GM12878 (cell line): ENCODE results near the gene GM2A. TPM values are rescaled to one million over a fixed set of nuclear protein-coding genes. Genes with fewer than 3 reads are reported as not detected.

Experiments
- ATF7 ChIP-seq: fragments of 450-650 bp; IDR thresholded peaks from 2 replicates; pipeline ENCODE4 v1.6.1; 2016; ENCODE audit warnings: low read depth, mild to moderate bottlenecking
- BCL11A ChIP-seq: IDR thresholded peaks from 2 replicates; pipeline ENCODE4 v1.6.1; 2011; ENCODE audit warnings: low read depth, low read length
- CHD4 ChIP-seq: fragments of 200-600 bp; sonication (generic); IDR thresholded peaks from 2 replicates; pipeline ENCODE4 v1.6.1; 2016; ENCODE audit warnings: mild to moderate bottlenecking
- ESRRA ChIP-seq: IDR thresholded peaks from 2 replicates; pipeline ENCODE4 v1.6.1; 2012; ENCODE audit warnings: mild to moderate bottlenecking, low read length, improper control_type of control experiment
- GATAD2B ChIP-seq: fragments of 450-650 bp; conservative IDR thresholded peaks from 2 replicates; pipeline ENCODE4 v1.6.1; 2017; ENCODE audit warnings: low read depth, mild to moderate bottlenecking, moderate library complexity
- HDAC2 ChIP-seq: fragments of 200-600 bp; sonication (generic); IDR thresholded peaks from 2 replicates; pipeline ENCODE4 v1.6.1; 2017
- KDM1A ChIP-seq: fragments of 200-600 bp; sonication (generic); IDR thresholded peaks from 2 replicates; pipeline ENCODE4 v1.6.1; 2016; ENCODE audit warnings: borderline replicate concordance
- LARP7 ChIP-seq: fragments of 450-650 bp; IDR thresholded peaks from 2 replicates; pipeline ENCODE4 v1.6.1; 2017; ENCODE audit warnings: mild to moderate bottlenecking
- MTA2 ChIP-seq: fragments of 450-650 bp; IDR thresholded peaks from 2 replicates; pipeline ENCODE4 v1.6.1; 2016; ENCODE audit warnings: low read depth, mild to moderate bottlenecking, moderate library complexity
- NR2C2 ChIP-seq: IDR thresholded peaks from 2 replicates; pipeline ENCODE4 v1.6.1; 2011; ENCODE audit warnings: borderline replicate concordance, low read depth; ENCODE audit not compliant: control insufficient read depth, insufficient read length
- RAD51 ChIP-seq: fragments of 450-650 bp; IDR thresholded peaks from 2 replicates; pipeline ENCODE4 v1.6.1; 2016; ENCODE audit warnings: moderate library complexity, mild to moderate bottlenecking, inconsistent platforms
- RELA ChIP-seq: fragments of 450-650 bp; IDR thresholded peaks from 2 replicates; pipeline ENCODE4 v1.8.0; 2014; ENCODE audit warnings: borderline replicate concordance; ENCODE audit not compliant: partially characterized antibody
- SIN3A ChIP-seq: IDR thresholded peaks from 2 replicates; pipeline ENCODE4 v1.6.1; 2012; ENCODE audit warnings: low read depth, low read length, improper control_type of control experiment
- SMC3 ChIP-seq: IDR thresholded peaks from 2 replicates; pipeline ENCODE4 v1.6.1; 2011; ENCODE audit warnings: low read length, improper control_type of control experiment, borderline replicate concordance
- SUPT20H ChIP-seq: IDR thresholded peaks from 2 replicates; pipeline ENCODE4 v1.6.1; 2011; ENCODE audit warnings: low read depth, mild to moderate bottlenecking, low read length, moderate library complexity, borderline replicate concordance; ENCODE audit not compliant: control insufficient read depth
- SUZ12 ChIP-seq: fragments of 200-600 bp; sonication (generic); IDR thresholded peaks from one replicate; pipeline ENCODE4 v1.6.1; 2018; ENCODE audit warnings: antibody characterized with exemption, mild to moderate bottlenecking; ENCODE audit not compliant: unreplicated experiment
- TCF3 ChIP-seq: IDR thresholded peaks from 2 replicates; pipeline ENCODE4 v1.6.1; 2012; ENCODE audit warnings: low read depth, mild to moderate bottlenecking, low read length, borderline replicate concordance; ENCODE audit not compliant: insufficient read depth
- YY1 ChIP-seq: IDR thresholded peaks from 2 replicates; pipeline ENCODE4 v1.6.1; 2011; ENCODE audit warnings: low read depth, mild to moderate bottlenecking, low read length
- ZNF207 ChIP-seq: fragments of 450-650 bp; IDR thresholded peaks from 2 replicates; pipeline ENCODE4 v1.6.1; 2014; ENCODE audit warnings: antibody characterized with exemption, mild to moderate bottlenecking, borderline replicate concordance
- ZNF217 ChIP-seq: fragments of 450-650 bp; IDR thresholded peaks from 2 replicates; pipeline ENCODE4 v1.6.1; 2017; ENCODE audit warnings: antibody characterized with exemption, mild to moderate bottlenecking
- ZSCAN29 ChIP-seq: fragments of 450-650 bp; IDR thresholded peaks from 2 replicates; pipeline ENCODE4 v1.6.1; 2017; ENCODE audit warnings: mild to moderate bottlenecking, moderate library complexity
- polyA plus RNA-seq, 11 experiments: library from polyadenylated mRNA; depleted of rRNA in 4 of 11; unstranded in 6 of 11; stranded (reverse) in 5 of 11; fragments of >200 nt; fragmentation: Nextera tagmentation in 4 of 11; fragmentation: Illumina TruSeq in 1 of 11; extraction: Ambion mirVana in 4 of 11; extraction: Trizol in 1 of 11; gene quantifications; 1 replicate in 1 of 11; 2 replicates in 10 of 11; pipeline versions ENCODE4 v1.2.1 to v1.2.3, GENCODE V29; 2011 to 2016; ENCODE audit warnings: inconsistent platforms in 2 of 11, missing spikeins in 2 of 11, low read depth in 1 of 11
- total RNA-seq, 4 experiments: library from RNA; depleted of rRNA in 3 of 4; stranded (reverse); fragments of >200 nt in 3 of 4; fragmentation: Illumina TruSeq in 1 of 4; extraction: Trizol in 1 of 4; gene quantifications; 2 replicates each; pipeline versions ENCODE4 v1.2.1 to v1.2.3, GENCODE V29; 2013 to 2021
- TF ChIP-seq, protein P1 (sequence below): fragments of 150-350 bp; IDR thresholded peaks from 2 replicates; pipeline ENCODE4 v1.6.1; 2016; ENCODE audit warnings: low read depth, low read length
- TF ChIP-seq, protein P2 (sequence below): fragments of 450-650 bp; formaldehyde crosslinking; IDR thresholded peaks from 2 replicates; pipeline ENCODE4 v1.5.0; 2022; ENCODE audit warnings: mild to moderate bottlenecking, missing genetic modification characterization
- TF ChIP-seq, protein P3 (sequence below): fragments of 450-650 bp; IDR thresholded peaks from 2 replicates; pipeline ENCODE4 v1.6.1; 2016; ENCODE audit warnings: mild to moderate bottlenecking

Gene GM2A
- total and polyA plus RNA-seq, 10 of the 15 experiments (the other 5 are each of a cell fraction or from before 2014, with no cell fraction given): 33.6 to 106 (median 68.2) TPM

DNA sequence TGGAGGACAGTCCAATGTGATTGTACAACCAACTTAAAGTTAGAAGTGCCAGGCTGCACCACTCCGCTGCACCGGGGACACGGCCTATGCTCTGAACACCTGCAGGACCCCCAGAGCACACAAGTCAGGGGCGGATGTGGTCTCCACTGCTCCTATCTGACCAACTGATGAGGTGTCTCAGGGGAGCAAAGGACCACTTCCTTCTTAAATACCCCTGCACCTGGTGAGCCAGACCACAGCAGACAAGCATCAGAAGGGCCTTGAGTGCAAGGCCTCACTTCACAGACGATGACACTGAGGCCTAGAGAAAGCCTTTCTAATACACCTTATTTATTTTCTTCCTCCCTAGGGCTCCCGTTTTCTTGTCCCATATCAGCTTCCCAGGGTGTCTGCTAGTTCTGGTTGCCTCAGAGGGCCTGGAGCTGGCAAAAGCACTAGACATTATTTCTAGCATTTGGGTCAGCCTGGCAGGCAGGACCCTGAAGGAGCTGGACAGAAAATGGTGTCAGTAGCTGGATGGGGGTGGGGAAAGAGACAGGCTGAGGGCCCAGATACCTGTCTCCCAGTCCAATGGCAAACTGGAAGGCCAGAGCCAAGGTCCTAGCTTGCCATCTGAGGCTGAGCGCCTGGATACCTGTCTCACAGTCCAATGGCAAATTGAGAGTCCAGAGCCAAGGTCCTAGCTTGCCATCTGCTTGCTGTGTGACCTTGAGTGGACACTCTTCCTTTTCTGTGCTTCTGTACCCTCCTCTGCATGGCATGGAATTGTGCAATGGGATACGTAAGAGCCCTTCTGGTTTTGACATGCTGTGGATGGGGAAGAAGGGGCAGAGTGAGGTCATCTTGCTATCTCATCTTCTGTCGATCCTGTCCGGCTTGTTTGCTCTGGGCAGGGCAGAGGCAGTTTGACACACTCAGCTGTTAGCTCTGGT lies 38.1 kb upstream of the GM2A start (continued):
- TF ChIP-seq, protein P1, sequence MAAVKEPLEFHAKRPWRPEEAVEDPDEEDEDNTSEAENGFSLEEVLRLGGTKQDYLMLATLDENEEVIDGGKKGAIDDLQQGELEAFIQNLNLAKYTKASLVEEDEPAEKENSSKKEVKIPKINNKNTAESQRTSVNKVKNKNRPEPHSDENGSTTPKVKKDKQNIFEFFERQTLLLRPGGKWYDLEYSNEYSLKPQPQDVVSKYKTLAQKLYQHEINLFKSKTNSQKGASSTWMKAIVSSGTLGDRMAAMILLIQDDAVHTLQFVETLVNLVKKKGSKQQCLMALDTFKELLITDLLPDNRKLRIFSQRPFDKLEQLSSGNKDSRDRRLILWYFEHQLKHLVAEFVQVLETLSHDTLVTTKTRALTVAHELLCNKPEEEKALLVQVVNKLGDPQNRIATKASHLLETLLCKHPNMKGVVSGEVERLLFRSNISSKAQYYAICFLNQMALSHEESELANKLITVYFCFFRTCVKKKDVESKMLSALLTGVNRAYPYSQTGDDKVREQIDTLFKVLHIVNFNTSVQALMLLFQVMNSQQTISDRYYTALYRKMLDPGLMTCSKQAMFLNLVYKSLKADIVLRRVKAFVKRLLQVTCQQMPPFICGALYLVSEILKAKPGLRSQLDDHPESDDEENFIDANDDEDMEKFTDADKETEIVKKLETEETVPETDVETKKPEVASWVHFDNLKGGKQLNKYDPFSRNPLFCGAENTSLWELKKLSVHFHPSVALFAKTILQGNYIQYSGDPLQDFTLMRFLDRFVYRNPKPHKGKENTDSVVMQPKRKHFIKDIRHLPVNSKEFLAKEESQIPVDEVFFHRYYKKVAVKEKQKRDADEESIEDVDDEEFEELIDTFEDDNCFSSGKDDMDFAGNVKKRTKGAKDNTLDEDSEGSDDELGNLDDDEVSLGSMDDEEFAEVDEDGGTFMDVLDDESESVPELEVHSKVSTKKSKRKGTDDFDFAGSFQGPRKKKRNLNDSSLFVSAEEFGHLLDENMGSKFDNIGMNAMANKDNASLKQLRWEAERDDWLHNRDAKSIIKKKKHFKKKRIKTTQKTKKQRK: no peak
- TF ChIP-seq RAD51 (0 out of 2 replicates have a peak, but pooled peaks have one; percentile 16), CHD4 (no peak), TCF3 (peak; percentile 98), GATAD2B (peak; percentile 69; the same call in 1 of the 2 replicates), ATF7 (peak; percentile 40), HDAC2 (no peak), NR2C2 (no peak), MTA2 (peak; percentile 85; the same call in 1 of the 2 replicates), LARP7 (peak; percentile 43), KDM1A (no peak), ESRRA (no peak), BCL11A (peak; percentile 95), SIN3A (peak; percentile 65; the same call in 1 of the 2 replicates), YY1 (no peak), ZSCAN29 (no peak), ZNF217 (0 out of 2 replicates have a peak, but pooled peaks have one; percentile 47), RELA (peak; percentile 23), SUPT20H (no peak), ZNF207 (no peak), SMC3 (0 out of 2 replicates have a peak, but pooled peaks have one; percentile 7), SUZ12 (no peak)
- TF ChIP-seq, protein P2, sequence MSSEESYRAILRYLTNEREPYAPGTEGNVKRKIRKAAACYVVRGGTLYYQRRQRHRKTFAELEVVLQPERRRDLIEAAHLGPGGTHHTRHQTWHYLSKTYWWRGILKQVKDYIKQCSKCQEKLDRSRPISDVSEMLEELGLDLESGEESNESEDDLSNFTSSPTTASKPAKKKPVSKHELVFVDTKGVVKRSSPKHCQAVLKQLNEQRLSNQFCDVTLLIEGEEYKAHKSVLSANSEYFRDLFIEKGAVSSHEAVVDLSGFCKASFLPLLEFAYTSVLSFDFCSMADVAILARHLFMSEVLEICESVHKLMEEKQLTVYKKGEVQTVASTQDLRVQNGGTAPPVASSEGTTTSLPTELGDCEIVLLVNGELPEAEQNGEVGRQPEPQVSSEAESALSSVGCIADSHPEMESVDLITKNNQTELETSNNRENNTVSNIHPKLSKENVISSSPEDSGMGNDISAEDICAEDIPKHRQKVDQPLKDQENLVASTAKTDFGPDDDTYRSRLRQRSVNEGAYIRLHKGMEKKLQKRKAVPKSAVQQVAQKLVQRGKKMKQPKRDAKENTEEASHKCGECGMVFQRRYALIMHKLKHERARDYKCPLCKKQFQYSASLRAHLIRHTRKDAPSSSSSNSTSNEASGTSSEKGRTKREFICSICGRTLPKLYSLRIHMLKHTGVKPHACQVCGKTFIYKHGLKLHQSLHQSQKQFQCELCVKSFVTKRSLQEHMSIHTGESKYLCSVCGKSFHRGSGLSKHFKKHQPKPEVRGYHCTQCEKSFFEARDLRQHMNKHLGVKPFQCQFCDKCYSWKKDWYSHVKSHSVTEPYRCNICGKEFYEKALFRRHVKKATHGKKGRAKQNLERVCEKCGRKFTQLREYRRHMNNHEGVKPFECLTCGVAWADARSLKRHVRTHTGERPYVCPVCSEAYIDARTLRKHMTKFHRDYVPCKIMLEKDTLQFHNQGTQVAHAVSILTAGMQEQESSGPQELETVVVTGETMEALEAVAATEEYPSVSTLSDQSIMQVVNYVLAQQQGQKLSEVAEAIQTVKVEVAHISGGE (CRISPR knock-in tag): no peak
- TF ChIP-seq, protein P3, sequence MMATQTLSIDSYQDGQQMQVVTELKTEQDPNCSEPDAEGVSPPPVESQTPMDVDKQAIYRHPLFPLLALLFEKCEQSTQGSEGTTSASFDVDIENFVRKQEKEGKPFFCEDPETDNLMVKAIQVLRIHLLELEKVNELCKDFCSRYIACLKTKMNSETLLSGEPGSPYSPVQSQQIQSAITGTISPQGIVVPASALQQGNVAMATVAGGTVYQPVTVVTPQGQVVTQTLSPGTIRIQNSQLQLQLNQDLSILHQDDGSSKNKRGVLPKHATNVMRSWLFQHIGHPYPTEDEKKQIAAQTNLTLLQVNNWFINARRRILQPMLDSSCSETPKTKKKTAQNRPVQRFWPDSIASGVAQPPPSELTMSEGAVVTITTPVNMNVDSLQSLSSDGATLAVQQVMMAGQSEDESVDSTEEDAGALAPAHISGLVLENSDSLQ: no peak; the same call in 1 of the 2 replicates
